Left lobe of liver (tissue), 2 donors: ENCODE data around the gene NTSR1. TPM values are rescaled to one million over a fixed set of nuclear protein-coding genes. Genes with fewer than 3 reads are reported as not detected.

Experiments
- ATAC-seq: fragments of 200-7000 bp; cut with Tn5 transposase; one replicate; pipeline ENCODE4 v1.9.1; 2020; ENCODE audit warnings: mild to moderate bottlenecking, moderate library complexity
- DNase-seq: peaks from one replicate; pipeline ENCODE4 v3.0.0-alpha.2; 2020; ENCODE audit warnings: low spot score
- total RNA-seq: library from RNA; stranded (reverse); gene quantifications from one replicate; pipeline ENCODE4 v1.2.1, GENCODE V29; 2021
- donor health status: DM: no; HTN: no; CAD: no; lungs with moderate emphysema.
- donor health status: DM: no; HTN: yes; CAD: no.

Gene NTSR1
- total RNA-seq, 1 donor from 2014 or later, result 0.10 TPM

DNA sequence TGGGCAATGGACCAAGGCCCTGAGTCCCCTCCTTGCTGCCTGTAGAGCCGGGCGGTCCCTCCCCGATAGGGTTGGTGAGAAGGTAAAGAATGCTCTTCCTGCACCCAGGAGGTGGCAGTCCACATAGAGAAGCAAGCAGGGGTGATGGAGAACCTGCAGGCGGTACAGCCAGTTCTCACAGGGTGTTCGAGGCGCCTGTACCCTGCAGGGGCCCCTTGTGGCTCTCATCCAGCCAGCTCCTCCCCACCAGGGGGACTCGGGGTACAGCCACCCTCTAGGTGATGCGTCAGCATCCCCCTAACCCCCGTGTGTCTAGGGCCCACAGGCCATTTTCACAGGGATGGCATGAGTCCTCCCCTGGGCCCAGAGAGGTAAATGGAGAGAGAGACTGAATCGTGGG lies 103.1 kb downstream of the NTSR1 start:
- no peak for ATAC-seq
- no peak for DNase-seq

Other genes with a start within 250 kb of the NTSR1 start
- 0.48 TPM for gene GATA5, start 232.8 kb upstream of the NTSR1 start, total RNA-seq
- 1.7 TPM for gene SLCO4A1, start 66.3 kb upstream of the NTSR1 start, total RNA-seq
- 5.5 TPM for gene MRGBP, start 87.6 kb downstream of the NTSR1 start, total RNA-seq
- 49.5 TPM for gene OGFR, start 96.0 kb downstream of the NTSR1 start, total RNA-seq
- 4.0 TPM for gene COL9A3, start 108.2 kb downstream of the NTSR1 start, total RNA-seq
- 6.2 TPM for gene TCFL5, start 153.0 kb downstream of the NTSR1 start, total RNA-seq
- gene DIDO1, start 217.7 kb downstream of the NTSR1 start, total RNA-seq, result 22.8 TPM
- 19.3 TPM for gene GID8, start 229.3 kb downstream of the NTSR1 start, total RNA-seq
- gene SLC17A9, start 243.9 kb downstream of the NTSR1 start, total RNA-seq, result 125 TPM